ENCODE data around the gene NGB.

DNA sequence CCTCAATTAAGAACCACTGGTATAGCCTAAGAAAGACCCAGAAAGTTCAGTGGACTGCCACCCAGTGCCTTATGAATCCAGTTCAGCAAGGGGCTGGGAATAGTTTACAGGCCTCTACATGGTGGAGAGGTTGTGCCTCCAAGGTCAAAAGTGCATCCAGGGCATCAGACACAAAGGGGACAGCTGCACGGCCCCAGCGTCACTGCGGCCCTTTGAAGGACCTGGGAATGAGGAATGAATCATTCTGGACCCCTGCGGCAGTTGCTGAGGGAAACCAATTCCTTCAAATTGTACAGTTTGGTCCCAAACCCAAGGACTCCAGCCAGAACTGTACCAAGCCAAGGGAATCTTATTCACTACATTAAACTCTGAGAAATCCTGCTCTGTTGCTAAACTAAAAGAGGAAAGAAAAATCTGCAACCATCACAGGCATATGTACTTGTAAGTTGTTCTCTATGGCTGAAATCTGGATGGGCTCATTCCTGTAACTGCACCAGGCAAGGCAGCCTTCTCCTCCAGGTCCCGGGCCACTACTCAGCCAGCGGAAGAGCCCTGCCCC is 10.9 kb upstream of the NGB start:
- no peak for TF ChIP-seq GATA2 (IDR thresholded peaks at IDR 0.05; ENCODE audit: low read depth, low read length)
- no peak for TF ChIP-seq GATA3 (IDR thresholded peaks at IDR 0.05; ENCODE audit: low read depth, low read length)
